HG02759 (cell line): ENCODE data around the gene IBA57.
A peak's percentile ranks its signal among the peaks of the same experiment; 100 is the strongest.
"Not testable (repeated sequence)": the region's sequence is repeated elsewhere in the genome, so short reads cannot be mapped to it uniquely, and the experiment has no call there.

Experiments used
- ATAC-seq: cut with Tn5 transposase; IDR thresholded peaks from one replicate; pipeline ENCODE4 v1.9.1; 2021; ENCODE audit warnings: mild to moderate bottlenecking, moderate library complexity; ENCODE audit not compliant: unreplicated experiment

The IBA57 gene

DNA sequence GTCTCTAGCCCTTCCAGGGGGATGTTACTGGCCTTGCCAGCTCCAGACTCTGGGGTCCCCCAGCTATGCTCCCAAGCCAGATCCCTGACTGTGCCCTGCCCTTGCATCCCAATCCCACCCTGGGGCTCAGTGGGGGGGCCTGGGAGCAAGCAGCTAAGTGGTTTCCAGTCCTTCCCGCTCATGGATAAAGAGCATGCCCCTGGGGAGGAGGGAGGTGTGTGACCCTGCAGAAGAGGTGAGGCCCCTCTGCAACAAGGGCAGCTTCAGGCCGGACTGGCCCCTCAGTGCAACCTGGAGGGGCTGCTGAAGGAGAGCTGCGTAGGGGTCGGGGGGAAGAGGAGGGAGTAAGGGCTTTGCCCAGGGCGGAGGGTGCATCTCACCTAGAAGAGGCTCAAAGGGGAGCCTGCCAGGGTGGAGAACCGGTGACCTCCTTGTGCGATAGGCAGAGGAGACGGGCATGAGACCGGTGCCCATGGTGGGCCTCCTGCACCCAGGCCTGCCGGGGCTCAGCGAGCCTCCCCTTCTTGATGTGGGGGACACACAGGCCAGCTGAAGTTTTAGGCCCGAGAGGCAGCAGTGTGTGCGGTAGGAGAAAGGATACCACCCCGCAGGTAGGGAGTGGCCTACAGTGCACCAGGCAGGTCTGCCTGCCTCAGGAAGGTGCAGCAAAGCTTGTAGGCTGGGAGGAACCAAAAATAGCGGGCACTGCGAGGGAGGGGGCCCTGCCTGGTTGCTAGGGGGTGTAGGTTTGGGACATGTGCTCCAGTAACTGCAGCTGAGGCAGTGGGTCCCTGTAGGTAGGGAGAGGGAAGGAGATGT lies 45.3 kb downstream of the IBA57 start:
- no peak for ATAC-seq

- ATAC-seq, result no peak
These were observed 46.2 kb downstream of the IBA57 start for GRCh38 chr1:228211531-228212414.

- no peak for ATAC-seq
These were observed 46.9 kb downstream of the IBA57 start for GRCh38 chr1:228212415-228212965.

DNA sequence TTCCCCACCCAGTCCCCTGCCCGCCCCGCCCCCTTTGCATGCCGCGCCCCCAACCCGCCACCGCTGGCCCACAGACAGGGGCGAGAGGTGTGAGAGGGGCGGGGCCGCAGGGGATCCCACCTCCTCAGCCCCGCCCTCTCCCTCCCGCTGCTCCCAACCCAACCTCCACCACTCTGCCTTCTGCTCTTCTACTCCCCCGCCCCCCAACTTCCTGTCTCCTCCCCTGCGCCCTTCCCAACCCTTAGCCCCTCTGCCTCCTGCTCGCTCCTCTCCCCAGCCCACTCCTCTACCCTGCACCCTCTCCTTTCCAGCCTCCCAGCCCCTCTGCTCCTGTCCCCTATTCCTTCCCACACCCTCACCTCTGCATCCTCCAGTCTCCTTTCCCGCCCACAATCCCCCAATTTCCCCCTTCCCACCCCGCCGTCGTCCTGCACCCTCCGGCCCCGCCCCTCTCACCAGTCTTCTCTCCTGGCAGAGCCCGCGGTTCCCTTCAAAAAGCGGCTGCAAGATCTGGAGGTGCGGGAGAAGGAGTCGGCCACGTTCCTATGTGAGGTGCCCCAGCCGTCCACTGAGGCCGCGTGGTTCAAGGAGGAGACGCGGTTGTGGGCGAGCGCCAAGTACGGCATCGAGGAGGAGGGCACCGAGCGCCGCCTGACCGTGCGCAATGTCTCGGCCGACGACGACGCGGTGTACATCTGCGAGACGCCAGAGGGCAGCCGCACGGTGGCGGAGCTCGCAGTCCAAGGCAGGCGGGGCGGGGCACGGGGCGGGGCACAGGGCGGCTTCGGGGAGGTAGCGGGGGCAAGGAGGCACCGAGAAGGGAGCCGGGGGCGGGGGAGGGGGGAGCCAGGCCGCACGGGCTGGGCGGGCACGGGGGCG lies 47.6 kb downstream of the IBA57 start:
- peak; percentile 95 for ATAC-seq

DNA sequence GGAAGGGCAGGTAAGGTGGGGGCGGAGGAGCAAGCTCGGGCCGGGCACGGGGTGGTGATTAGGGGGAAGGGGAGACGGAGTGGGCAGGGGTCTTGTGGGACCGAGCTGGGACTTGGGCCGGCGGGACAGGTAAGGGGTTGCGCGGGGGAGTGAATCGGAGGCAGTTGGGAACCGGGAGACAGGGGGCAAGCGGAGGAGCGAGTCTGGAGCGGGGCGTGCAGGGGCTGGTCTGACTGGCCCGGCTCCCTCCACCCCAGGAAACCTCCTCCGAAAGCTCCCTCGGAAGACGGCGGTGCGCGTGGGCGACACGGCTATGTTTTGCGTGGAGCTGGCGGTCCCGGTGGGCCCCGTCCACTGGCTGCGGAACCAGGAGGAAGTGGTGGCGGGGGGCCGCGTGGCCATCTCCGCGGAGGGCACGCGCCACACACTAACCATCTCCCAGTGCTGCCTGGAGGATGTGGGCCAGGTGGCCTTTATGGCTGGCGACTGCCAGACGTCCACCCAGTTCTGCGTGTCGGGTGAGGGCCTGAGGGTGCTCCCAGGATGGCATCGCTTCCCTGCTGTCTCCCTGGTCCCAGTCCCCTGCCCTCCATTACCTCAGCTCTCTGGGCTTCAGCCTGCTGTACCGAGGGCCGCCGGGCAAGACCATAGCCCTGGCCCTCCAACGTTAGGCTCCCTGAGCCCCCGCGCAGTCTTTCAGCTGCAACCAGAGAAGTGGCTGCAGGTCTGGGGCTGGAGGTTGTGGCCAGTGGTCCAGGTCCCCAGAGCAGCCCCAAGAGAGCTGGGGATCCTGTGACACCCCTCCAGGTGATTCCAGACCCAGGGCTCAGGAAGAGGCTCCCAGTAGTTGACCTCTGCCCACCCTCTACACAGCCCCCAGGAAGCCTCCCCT lies 48.6 kb downstream of the IBA57 start:
- no peak for ATAC-seq

DNA sequence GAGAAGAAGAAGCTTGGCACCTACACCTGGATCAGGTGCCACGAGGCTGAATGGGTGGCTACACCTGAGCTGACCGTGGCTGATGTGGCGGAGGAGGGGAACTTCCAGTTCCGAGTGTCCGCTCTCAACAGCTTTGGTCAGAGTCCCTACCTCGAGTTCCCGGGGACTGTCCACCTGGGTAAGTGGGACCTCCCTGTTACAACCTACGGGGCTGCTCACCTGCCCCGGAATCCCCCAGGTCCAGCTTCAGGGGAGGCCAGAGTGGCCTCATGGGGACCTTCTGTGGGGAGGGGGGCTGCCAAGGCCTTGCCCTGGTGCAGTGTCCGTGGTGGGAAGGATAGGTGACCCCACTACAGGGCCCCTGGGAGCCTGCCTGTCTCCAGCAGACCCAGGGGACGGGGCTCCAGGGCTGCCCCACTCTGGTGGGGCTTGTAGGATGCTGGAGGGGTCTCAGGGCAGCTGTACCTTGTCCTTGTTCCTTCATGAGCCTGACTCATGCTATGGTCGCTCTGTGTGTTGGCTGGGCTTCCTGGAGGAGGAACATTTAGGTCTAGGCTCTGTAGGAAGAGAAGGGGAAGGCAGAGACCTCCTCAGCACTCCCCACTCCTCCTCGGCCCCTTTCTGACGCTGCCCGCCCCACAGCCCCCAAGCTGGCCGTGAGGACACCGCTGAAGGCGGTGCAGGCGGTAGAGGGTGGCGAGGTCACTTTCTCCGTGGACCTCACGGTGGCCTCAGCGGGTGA lies 49.5 kb downstream of the IBA57 start:
- ATAC-seq, result no peak

- no peak for ATAC-seq
These were observed 50.1 kb downstream of the IBA57 start for GRCh38 chr1:228215663-228216116.

- no peak for ATAC-seq
These were observed 51.0 kb downstream of the IBA57 start for GRCh38 chr1:228216371-228217320.

GRCh38 chr1:228217551-228218344 lies 52.1 kb downstream of the IBA57 start:
- no peak for ATAC-seq

DNA sequence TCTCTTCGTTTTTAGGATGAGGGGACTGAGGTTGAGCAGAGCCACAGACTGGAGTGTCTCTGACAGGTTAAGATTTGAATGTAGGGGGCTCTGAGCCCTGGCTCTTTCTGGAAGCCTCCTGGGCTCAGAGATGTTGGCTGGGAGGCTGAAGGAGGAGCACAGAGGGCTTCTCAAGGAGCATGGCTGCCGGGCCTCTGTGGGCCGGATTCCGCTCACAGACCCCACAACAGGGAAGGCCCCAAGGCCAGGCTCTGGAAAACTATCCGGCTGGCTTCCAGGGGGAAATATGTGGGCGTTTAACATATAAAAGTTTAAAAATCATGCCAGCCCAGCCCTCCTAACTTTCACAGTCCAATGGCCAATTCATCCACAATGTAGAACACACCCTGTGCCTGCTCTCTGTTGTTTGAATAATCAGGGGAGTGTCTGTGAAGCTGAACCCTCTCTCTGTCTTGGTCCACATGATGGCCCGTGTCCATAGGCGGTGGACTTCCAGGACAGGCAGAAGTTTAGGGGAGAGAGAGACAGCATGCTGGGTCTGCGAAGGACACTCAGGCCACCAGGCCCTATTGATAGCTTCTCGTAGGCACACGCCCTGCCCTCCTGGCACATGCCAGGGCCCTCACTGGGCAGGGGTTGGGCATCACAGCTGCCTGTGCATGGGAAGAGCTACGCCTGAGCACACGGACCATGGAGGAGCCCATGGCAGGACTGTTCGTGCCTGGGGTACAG lies 53.1 kb downstream of the IBA57 start:
- no peak for ATAC-seq

- no peak for ATAC-seq
These were observed 53.8 kb downstream of the IBA57 start for GRCh38 chr1:228219245-228219961.

GRCh38 chr1:228219962-228220780 lies 54.6 kb downstream of the IBA57 start:
- no peak for ATAC-seq

GRCh38 chr1:228221097-228221496 lies 55.5 kb downstream of the IBA57 start:
- ATAC-seq, result not testable (repeated sequence)

GRCh38 chr1:228222548-228222947 lies 56.9 kb downstream of the IBA57 start:
- ATAC-seq, result no peak
